Stimulated activated CD8-positive, alpha-beta memory T cell treated with anti-CD3 and anti-CD28 coated beads, Interleukin-15, amount 100 ng/mL, for 24 hours (primary cell): ENCODE results near the gene C12orf76.
"Not testable (repeated sequence)": the region's sequence is repeated elsewhere in the genome, so short reads cannot be mapped to it uniquely, and the experiment has no call there.

ENCODE experiments used
- DNase-seq: peaks from one replicate; pipeline ENCODE4 v3.0.0-alpha.2; 2020; ENCODE audit warnings: low read depth

Gene C12orf76

DNA sequence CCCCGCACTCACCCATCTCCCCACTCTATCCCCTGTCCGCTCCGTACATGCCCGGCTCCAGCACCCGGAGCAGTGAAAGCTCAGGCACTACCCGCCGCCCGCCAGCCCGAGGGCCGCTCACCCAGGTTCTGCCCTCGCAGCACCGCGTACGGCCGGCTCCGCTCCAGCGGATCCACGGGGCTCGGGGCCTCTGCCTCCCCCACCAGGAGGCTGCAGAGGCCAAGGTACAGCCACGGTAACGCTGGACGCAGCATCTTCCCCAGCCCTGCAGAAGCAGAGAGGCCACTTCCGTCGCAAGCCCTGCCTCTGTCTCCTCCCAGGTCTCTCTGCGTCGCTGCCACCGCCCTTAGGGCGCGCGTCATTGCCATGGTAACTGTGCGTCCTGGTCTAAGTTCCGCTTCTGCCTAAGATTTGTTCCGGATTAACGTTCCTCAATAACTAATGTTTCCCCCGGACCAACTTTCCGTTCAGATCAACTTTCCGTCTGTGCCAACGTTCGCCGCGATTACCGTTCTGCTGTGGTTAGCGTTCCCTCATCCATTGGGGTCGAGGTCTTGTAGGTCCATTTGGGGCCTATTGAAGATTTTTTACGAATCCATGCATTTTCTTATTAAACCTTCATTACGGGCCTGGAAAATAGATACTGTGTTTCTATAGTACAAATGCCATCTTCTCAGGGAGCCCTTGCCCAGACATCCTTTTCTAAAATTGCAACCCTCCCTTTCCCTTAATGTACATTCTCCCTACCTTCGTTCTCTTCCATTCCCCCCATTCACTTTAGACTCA lies at the start of gene C12orf76:
Gene C12orf76 (minus strand): TSS at position 281 of the 786 bp plus-strand sequence. CDS start 27 bp downstream, at position 254.
- peak; percentile 64 for DNase-seq

DNA sequence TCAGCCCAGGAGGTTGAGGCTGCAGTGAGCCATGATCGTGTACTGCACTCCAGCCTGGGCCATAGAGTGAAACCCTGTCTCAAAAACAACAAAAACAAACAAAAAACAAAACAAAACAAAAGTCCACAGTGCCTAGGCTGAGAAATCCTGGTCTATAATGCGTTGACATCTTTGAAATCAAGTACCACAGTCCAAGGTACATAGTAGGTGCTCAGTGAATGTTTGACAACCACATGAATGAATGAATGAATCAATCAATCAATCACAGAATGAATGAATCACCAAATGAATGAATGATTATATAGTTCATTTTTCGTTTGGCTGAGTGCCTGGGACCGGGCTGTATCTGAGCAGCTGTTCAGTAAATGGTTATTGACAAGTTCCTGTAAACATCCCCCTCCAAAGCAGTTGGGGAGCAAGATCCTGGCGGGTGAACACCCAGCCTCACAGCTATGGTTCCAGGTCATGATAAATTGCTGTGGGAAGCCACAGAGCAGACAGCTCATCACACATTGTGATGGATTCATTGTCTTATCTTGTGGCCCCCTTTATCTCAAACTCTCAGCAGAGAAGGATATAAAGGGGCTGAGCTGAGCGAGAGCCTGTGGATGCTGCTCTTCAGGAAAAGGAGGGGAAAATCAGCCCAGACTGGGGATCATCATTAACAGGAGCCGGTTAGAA lies 45.4 kb upstream of the C12orf76 start:
- DNase-seq, result no peak

DNA sequence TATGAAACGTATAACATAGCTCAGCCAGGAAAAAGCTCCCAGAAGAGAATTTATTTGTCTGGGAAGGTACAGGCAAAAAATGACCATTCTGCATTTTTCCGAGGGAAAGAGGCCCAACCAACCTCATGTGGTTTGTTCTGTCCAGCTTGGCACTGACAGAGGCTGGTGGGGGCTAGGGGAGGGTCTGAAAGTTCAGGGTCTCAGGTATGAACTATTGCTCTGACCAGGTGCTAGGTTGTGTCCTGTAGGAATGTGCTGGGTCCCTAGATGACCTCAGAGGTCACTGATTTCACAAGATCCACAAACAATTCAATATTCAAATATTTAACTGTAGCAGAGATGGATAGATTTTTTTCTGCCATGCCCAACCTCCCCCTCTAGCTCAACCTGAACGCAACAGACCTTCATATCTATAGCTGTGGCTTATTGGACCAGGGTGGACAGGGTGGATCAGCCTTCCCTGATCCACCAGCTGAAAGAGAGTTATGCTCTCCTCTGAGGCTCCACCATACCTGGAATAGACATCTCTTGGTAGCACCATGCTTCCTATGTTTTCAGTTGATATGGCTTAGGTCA lies 42.9 kb upstream of the C12orf76 start:
- DNase-seq, result no peak

- no peak for DNase-seq
Observed at GRCh38 chr12:110090266-110091135, 42.2 kb upstream of the C12orf76 start.

DNA sequence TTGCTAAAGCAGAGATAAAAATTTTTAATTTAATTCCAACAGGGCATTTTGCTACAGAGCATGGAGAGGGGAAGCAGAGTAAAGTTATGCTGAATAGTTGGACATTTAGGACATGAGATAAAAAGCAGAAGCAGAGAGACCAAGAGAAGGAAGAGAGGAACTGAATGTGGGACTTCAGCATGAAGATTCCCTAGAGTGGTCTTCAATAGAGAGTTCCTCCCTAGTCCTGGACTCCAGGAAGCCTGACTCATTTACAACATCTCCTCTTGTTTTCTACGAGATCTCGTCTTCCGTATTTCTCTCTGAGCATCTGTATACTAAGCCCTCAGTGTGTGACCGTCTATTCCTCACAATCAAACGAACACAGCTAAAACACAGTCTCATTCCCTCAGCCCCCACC lies 40.6 kb upstream of the C12orf76 start:
- no peak for DNase-seq

DNA sequence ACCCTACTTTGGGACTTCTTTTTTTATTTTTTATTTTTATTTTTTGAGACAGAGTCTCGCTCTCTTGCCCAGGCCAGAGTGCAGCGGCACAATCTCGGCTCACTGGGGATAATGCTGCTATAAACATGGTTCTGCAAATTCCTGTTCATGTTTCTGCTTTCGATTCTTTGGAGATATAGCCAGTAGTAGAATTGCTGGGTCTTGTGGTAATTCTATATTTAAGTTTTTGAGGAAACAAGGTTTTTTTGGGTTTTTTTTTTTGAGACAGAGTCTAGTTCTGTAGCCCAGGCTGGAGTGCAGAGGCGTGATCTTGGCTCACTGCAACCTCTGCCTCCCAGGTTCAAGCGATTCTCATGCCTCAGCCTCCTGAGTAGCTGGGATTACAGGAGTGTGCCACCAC lies 39.9 kb upstream of the C12orf76 start:
- DNase-seq, result not testable (repeated sequence)

DNA sequence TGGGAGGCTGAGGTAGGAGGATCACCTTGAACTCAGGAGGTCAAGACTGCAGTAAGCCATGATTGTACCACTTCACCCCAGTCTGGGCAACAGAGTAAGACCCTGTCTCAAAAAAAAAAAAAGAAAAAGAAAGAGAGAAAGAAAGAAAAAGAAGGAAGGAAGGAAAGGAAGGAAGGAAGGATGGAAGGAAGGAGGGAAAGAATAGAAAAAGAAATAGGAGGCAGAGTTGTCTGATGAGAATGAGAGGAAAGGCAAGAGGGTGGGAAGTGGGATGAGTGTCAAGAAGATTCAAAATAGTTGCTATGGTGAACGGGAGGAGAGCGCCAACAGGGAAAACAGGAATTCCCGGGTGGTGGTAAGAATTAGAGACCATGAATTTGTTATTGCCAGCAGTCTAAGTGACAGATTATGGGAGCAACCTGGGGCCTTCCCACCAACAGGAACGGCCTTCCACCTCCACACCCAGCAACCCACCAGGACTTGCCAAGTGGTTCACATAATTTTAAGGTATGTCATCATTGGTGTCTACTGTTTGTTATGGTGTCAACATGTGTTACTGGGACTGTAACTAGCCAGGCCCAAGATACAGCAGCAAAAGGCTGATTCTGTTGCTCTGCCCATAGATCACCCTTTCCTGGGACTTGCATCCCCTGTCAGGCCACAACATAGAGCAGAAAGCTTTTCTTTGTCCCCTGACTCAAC lies 36.1 kb upstream of the C12orf76 start:
- DNase-seq, result no peak

DNA sequence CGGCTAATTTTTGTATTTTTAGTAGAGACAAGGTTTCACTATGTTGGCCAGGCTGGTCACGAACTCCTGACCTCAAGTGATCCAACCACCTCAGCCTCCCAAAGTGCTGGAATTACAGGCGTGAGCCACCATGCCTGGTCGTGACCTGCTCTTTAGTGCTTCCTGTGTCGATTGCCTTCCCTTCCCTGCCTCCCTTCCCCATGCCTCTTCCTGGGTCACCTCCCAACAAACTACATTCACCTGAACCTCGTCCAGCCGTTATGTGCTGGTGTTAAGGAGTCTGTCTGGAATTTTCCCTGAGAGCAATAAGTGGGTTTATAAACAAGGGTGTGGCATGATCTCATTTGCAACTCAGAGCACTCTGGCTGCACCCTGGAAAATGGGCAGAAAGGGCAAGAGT lies 32.1 kb upstream of the C12orf76 start:
- DNase-seq, result no peak

DNA sequence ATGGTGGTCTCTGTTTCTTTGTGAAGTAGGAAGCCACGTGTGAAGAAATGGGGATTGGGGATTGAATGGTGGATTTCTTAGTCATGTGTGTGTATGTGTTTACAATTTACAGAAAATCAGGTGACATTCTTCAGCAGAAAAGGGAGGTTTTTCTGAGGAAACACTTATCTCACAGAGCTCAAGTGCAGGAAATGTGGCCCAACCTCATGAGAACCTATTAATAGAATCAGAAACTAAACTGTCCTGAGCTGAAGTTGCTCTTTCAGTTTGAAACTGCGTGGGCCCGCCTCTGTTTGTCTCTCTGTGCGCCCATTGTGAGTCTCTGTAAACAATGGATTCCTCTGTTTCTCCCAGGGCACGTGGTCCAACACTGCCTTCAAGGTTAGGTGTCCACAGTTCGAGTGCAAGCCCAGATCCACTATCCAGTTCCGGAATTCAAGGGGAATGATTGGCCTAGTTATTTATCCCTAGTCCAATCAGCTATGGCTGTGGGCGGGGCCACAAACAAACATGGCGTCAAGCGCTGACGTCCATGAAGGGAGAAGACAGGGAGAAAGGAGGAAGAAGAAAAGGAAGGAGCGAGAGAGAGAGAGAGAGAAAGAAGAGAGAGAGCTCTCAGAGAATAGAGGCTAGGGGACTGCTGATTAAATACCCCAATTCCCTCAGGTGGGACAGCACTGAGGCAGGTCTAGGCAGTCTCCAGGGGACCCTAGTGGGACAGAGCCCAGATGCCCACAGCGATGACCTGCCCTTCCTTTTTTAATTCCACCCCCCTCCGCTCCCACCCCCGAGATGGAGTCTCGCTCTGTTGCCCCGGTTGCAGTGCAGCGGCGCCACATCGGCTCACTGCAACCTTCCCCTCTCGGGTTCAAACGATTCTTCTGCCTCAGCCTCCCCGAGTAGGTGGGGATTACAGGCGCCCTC lies 31.4 kb upstream of the C12orf76 start:
- peak; percentile 14 for DNase-seq

DNA sequence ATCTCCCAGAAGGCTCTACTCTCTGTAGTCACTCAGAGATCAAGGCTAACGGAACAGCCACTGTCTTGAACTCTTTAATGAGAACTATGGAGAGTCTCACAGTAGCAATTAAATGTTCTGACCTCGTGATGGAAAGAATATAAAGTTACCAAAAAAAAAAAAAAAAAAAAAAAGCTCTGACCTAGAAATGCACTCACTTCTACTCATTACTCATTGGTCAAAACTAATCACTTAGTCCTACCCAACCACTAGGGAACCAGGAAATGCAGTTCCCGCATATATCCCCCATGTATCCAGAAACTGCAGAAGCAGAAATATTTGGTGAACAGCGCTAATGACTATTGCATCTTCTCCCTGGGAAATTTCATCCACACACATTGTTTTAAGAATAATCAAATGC lies 29.5 kb upstream of the C12orf76 start:
- no peak for DNase-seq

- DNase-seq, result no peak
Observed at GRCh38 chr12:110075880-110076279, 27.6 kb upstream of the C12orf76 start.

- DNase-seq, result no peak
Observed at GRCh38 chr12:110074089-110074488, 25.8 kb upstream of the C12orf76 start.

- no peak for DNase-seq
Observed at GRCh38 chr12:110073049-110073831, 24.9 kb upstream of the C12orf76 start.

- not testable (repeated sequence) for DNase-seq
Observed at GRCh38 chr12:110072636-110073035, 24.3 kb upstream of the C12orf76 start.

- no peak for DNase-seq
Observed at GRCh38 chr12:110071967-110072366, 23.6 kb upstream of the C12orf76 start.

DNA sequence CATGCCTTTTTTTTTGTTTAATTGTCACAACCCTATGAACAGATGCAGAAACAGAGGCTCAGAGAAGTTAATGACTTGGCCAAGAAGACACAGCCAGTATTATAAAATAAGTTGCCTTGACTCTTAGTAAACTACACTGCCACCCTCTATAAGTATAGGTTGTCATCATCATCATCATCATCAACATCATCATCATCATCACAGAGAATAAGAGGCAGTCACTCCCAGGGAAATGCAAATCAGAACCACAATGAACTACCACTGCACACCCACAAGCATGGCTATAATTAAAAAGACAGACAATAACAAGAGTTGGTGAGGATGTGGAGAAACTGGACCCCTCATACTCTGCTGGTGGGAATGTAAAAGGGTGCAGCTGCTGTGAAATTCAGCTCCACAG lies 23.2 kb upstream of the C12orf76 start:
- no peak for DNase-seq

DNA sequence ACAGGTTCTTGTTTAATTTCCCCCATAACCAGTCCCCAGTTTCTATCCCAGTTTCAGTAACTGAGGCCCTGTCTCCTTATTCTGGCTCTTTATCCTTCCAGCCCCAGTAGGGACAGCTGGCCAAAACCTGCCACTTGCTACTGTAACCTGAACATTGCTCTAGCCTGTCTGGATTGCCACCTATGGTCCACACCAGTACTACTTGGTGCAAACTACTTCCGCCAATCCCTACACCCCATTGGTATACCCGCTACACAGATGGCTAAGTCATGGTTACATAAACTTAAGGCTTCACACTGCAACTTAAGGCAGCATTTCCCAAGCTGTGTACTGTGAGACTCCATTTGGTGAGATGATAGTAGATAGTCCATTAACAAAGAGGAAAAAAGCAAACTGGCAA lies 20.3 kb upstream of the C12orf76 start:
- DNase-seq, result no peak

GRCh38 chr12:110068115-110068514 lies 19.8 kb upstream of the C12orf76 start:
- DNase-seq, result not testable (repeated sequence)

DNA sequence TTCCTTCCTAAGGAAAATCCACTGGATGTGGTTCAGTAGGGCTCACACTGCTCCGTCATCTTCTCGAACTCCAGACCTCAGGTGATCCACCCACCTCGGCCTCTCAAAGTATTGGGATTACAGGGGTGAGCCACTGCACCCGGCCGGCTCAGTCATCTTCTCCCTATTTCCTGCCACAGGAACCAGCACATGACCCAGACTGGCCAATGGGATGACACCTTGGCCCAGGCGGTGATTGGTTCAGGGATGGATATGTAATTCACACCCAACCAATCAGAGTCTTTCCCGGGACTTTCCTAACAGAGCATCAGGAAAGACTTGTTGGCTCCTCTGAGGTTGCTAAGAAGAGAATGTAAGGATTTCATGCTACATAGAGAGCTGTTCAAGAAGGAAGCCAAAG lies 19.2 kb upstream of the C12orf76 start:
- no peak for DNase-seq

DNA sequence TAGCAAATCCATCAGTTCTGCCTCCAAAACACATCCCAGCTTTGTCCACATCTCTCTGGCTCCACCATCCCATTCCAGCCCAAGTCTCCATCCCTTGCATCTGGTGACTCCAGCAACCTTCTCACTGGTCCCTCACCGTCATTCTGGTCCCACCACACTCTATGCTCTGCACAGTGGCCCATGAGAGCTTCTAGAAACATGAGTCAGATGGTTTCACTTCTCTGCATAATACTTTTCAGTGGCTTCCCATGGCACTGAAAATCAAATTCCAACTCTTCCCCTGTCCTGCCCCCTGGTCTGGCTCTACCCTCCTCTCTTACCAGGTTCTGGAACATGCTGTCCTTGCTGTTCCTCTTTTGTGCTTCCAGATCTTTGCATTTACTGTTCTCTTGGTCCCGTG lies 17.2 kb upstream of the C12orf76 start:
- DNase-seq, result no peak
